GM18951 (cell line): ENCODE data around the gene IGF2R.
"Not testable (repeated sequence)": the region's sequence is repeated elsewhere in the genome, so short reads cannot be mapped to it uniquely, and the experiment has no call there.

ENCODE experiments used
- POLR2A ChIP-seq: IDR thresholded peaks from 4 replicates; pipeline ENCODE4 v1.6.1; 2011; ENCODE audit warnings: mild to moderate bottlenecking; ENCODE audit not compliant: insufficient read length, insufficient read depth; ENCODE audit errors: extremely low read depth
- in situ Hi-C: fragments of 300-500 bp; cut with MboI; formaldehyde crosslinking; loops from one replicate; pipeline ENCODE4 v1.12.0; 2022; ENCODE audit warnings: low sequenced_read_pairs, mixed read lengths, inconsistent platforms; ENCODE audit not compliant: unreplicated experiment

Gene IGF2R

DNA sequence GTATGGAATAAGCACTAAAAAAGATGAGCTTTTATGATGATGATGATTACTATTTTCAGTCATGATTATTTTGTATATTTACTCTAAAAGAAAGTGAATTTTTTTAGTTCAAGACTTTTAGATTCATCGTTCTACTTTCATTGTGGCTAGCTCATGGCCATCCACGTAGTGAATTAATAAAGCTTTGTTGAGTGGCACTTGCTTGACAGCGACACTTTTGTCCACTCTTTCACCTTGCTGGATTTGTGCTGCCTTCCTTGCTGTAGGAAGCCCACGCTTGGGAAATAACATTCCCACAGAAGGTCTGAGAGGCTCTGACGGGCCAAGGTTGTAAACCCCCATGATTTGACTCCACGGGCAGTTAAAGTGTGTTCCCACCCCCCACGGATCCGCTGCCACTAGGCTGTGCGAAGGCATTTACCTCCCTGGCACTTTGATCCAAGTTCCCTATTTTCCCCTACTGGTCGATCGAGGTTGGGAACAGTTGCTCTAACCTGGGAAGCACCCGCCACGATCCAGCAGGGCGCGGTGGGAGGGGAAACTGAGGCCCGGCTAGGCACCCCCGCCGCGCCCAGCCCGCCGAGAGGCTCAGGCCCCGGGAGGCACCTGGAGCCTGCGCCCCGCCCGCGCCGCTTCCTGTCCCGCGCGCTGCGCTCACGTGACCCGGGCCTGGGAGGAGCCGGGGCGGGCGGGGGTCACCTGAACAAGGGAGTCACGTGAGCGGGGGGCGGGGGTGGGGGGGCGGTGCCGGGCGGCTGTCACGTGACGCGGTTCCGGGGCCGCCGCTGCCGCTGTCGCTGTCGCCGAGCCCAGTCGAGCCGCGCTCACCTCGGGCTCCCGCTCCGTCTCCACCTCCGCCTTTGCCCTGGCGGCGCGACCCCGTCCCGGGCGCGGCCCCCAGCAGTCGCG, at the start of gene IGF2R:
Gene IGF2R (plus strand): TSS at position 788 of the 909 bp plus-strand sequence. CDS start 165 bp downstream, outside the sequence.
- peak; percentile 97 for TF ChIP-seq POLR2A
- in situ Hi-C loops: no loop called here

- in situ Hi-C loops: no loop called here
- TF ChIP-seq POLR2A: no peak
These were observed 49.1 kb upstream of the IGF2R start for GRCh38 chr6:159919800-159920199.

GRCh38 chr6:159924150-159924549, 44.7 kb upstream of the IGF2R start:
- in situ Hi-C loops: not testable (repeated sequence)

- TF ChIP-seq POLR2A: no peak
- in situ Hi-C loops: loop anchor here (25.0 kb wide), 1 partner anchor 214 kb away; no protein-coding TSS in a partner anchor
These were observed 42.2 kb upstream of the IGF2R start for GRCh38 chr6:159926542-159927203.

GRCh38 chr6:159929819-159930218, 39.1 kb upstream of the IGF2R start:
- in situ Hi-C loops: loop anchor here (25.0 kb wide), 1 partner anchor 218 kb away; no protein-coding TSS in a partner anchor

DNA sequence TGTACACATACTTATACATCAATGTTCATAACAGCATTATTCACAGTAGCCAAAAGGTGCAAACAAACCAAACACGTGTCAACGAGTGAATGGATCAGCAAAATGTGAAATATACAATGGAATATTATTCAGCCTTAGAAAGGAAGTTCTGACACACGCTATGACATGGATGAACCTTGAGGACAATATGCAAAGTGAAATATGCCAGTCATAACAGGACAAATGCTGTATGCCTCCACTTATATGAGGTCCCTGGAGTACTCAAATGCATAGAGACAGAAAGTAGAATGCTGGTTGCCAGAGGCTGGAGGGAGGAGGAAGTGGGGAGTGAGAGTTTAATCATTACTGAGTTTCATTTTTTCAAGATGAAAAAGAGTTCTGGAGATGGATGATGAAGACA, 37.8 kb upstream of the IGF2R start:
- in situ Hi-C loops: loop anchor here (25.0 kb wide), 1 partner anchor 219 kb away; no protein-coding TSS in a partner anchor
- no peak for TF ChIP-seq POLR2A

More at GRCh38 chr6:159929819-159930218, 39.1 kb upstream of the IGF2R start:
- no peak for TF ChIP-seq POLR2A

- in situ Hi-C loops: loop anchor here (25.0 kb wide), 1 partner anchor 220 kb away; no protein-coding TSS in a partner anchor
- no peak for TF ChIP-seq POLR2A
These were observed 37.0 kb upstream of the IGF2R start for GRCh38 chr6:159931846-159932245.

GRCh38 chr6:159933077-159933476, 35.8 kb upstream of the IGF2R start:
- no peak for TF ChIP-seq POLR2A
- in situ Hi-C loops: loop anchor here (25.0 kb wide), 1 partner anchor 221 kb away; no protein-coding TSS in a partner anchor

- no peak for TF ChIP-seq POLR2A
- in situ Hi-C loops: loop anchor here (25.0 kb wide), 1 partner anchor 222 kb away; no protein-coding TSS in a partner anchor
These were observed 34.7 kb upstream of the IGF2R start for GRCh38 chr6:159934181-159934580.

DNA sequence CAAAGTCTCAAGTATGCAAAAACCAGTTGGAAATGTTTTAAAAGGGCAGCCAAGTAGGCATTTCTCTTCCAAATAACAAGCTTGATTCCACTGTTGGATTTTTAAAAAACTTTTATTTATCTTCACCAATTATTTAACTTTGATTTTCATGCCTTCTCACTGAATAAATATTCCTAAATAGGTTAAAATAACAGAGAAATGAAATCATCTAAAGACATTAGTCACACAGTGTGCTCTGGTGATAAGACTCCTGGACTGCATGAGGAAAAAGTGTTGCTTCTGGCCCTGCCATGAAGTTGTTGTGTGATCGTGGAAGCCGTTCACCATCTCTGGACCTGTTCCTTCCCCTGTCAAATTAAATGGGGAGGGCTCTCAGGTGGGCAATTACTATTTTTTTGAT, 33.8 kb upstream of the IGF2R start:
- in situ Hi-C loops: loop anchor here (25.0 kb wide), 1 partner anchor 223 kb away; no protein-coding TSS in a partner anchor

GRCh38 chr6:159935633-159936032, 33.2 kb upstream of the IGF2R start:
- no peak for TF ChIP-seq POLR2A
- in situ Hi-C loops: loop anchor here (25.0 kb wide), 1 partner anchor 223 kb away; no protein-coding TSS in a partner anchor

More for the DNA sequence above, 33.8 kb upstream of the IGF2R start:
- TF ChIP-seq POLR2A: no peak

GRCh38 chr6:159939591-159940016, 29.3 kb upstream of the IGF2R start:
- in situ Hi-C loops: loop anchor here (25.0 kb wide), 1 partner anchor 227 kb away; no protein-coding TSS in a partner anchor
- TF ChIP-seq POLR2A: no peak
